Inflammatory macrophage treated with lipopolysaccharide for 4 hours (primary cell): ENCODE measurements around the gene IL23R.

Experiments
- DNase-seq: peaks from one replicate; pipeline ENCODE4 v3.0.0-alpha.2; 2020

IL23R gene

DNA sequence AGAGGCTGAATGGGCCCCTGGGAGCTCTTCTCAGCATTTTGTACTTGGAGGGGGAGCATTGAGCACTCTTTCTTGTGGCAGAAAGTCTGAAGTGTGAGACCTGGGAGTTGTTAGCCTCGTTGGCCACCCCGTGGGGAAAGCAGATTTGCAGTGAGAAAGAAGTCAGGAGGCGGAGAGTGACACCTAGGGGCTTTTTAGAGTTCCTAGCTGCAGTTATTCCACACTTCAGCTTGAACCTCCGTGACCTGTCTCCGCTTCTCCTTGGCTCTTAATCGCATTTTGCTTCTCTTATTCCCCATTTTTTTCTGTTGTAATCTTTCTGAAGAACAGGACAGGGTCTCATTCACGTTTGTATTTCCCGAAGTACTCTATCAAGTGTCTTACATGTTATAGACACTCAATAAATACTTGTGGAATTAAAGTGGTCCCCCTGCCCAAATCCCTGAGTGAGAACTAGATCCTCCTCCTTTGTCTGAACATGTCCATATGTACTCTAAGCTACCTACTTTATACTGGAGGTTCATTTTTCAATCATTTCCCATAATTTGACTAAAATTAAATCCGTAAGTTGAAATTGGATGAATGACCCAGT is 17.0 kb upstream of the IL23R start:
- peak; percentile 30 for DNase-seq

- DNase-seq = no peak
Observed at GRCh38 chr1:67150931-67151330, 15.3 kb upstream of the IL23R start.

DNA sequence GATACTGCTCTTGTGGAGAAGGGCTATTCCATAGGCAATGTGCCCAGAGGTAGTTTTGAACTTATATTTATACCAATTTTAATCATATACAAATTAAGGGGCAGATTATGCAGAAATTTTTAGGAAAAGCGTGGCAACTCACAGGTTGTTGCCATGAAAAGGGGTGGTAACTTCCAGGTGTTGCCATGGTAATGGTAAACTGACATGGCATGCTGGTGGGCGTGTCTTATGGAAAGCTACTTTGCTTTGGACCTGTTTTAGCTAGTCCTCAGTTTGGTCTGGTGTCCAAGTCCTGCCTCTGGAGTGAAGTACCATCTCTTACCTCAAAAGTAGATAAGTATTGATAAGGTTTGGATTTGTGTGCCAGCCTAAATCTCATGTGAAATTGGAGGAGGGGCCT is 7.9 kb upstream of the IL23R start:
- no peak for DNase-seq

- no peak for DNase-seq
Observed at GRCh38 chr1:67159233-67159632, 7.0 kb upstream of the IL23R start.

DNA sequence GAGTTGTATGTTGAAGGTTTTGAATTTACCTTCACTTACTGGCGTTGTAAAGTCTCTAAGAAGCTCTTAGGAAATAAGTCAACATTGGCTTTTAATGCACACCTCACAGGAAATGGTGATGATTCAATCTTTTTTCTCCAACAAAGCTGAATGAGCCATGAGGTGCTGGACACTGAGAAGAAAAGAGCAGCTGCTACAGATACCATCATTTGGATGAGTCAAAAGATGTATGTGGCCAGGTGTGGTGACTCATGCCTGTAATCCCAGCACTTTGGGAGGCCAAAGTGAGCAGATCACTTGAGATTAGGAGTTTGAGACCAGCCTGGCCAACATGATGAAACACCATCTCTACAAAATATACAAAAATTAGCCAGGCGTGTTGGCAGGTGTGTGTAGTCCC is 3.3 kb upstream of the IL23R start:
- DNase-seq = no peak

GRCh38 chr1:67165468-67166041 is 699 bp upstream of the IL23R start:
- no peak for DNase-seq

DNA sequence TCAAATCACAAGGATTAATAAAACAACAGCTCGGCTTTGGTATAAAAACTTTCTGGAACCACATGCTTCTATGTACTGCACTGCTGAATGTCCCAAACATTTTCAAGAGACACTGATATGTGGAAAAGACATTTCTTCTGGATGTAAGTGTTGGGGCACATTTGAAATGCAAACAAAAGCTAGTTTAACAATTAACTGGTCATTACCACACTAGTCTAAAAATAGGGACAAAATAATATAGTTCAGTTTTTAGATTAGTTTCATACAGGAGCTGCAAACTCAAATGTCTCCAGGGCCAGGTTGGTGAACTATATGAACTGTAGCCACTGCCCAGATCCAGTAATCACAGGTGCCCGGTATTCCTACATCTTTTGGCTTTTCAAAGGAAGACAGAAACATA is 3.2 kb downstream of the IL23R start:
- DNase-seq = no peak

- DNase-seq = no peak
Observed at GRCh38 chr1:67169932-67170331, 3.7 kb downstream of the IL23R start.

DNA sequence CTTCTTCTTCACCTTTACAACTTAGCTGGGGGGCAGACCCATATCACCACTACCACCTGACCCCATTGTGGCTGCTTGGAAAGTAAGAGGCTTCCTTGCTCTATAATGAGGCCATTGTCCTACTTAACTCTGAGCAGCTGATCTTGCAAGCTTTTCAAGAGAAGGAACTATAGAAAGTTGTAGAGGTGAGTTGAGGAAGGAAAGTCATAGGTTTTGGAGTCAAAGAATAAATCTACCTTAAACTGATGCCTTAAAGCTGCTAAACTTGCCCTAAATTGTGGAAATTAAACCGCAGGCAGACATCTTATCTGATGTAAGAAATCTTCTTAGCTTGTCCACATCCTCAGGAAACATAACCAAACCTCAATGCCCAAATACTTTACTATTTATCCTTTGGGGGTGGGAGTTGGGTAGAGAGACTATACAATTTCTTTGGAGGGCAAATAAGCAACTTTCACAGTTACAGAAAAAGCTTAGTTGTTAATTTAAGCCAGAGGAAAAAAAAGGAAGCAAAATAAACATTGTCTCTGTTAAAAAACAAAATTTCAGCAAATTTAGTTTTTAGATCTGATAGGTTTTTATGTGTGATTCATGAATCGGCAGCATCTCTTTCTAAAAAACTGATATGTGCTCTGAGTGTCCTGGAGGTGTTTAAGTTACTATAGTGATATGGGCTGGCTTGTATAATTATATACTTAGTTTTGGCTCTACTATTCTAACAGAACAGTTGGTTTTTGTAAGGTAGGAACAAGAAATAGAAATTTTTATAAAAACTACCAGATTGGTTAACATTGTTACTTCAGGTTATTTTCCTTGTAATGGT is 4.7 kb downstream of the IL23R start:
- no peak for DNase-seq

GRCh38 chr1:67171574-67171955 is 5.3 kb downstream of the IL23R start:
- no peak for DNase-seq

DNA sequence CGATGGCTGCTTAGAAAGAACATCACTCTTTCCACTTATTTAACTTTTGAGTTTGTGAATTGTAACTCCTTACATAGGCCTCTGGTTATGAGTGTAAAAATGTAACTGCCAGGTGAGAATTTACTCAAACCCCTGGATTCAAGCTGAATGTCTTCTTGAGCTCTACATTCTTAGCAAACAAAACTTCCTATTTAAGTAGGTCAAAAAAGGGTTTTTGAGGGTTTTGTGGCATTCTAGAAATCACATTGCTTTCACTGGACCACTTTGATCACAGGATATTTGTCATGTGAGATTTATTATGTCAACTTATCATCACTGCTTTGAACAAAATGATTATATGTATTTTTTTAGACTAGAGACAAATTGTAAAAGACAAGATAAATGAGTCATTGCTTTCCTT is 5.7 kb downstream of the IL23R start:
- no peak for DNase-seq

GRCh38 chr1:67173988-67174387 is 7.7 kb downstream of the IL23R start:
- no peak for DNase-seq

- no peak for DNase-seq
Observed at GRCh38 chr1:67174716-67175284, 8.5 kb downstream of the IL23R start.

- no peak for DNase-seq
Observed at GRCh38 chr1:67175530-67176087, 9.4 kb downstream of the IL23R start.

GRCh38 chr1:67184838-67185421 is 18.7 kb downstream of the IL23R start:
- DNase-seq = no peak

DNA sequence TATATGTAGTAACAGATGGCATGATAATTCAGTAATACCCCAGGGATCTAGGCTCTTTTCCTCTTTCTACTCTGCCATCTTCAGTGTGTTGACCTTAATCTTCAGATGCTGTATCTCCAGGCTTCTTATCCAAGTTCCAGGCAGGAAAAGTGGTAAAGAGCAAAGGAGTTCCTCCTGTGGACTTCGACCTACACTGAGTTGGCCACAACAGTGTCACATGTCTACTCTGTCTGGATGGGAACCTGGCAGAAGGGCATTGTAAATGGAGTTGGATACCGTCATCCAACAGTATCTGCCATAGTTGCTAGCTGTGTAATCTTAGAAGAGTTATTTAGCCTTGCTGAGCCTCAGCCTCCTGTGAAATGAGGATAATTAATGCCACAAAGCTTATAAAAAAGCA is 21.9 kb downstream of the IL23R start:
- DNase-seq = no peak

DNA sequence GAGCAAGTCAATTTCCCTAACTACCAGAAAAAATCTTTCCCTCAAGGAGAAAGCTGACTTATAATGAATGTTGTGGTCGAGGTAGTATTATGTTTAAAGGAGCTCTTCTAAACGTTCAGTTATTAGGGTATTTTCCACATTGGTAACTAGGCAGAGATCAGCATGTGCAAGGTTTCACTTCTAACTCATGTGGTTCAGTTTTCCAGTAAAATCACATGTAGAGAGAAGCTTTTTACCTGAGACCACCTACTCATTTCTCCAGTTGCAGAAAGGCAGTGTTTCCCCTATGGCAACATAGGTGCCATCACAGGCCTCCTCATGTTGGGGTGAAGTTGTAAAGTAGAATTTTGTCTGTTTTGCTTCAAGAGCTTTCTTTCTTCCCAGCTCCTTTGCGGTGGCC is 23.7 kb downstream of the IL23R start:
- DNase-seq = no peak

DNA sequence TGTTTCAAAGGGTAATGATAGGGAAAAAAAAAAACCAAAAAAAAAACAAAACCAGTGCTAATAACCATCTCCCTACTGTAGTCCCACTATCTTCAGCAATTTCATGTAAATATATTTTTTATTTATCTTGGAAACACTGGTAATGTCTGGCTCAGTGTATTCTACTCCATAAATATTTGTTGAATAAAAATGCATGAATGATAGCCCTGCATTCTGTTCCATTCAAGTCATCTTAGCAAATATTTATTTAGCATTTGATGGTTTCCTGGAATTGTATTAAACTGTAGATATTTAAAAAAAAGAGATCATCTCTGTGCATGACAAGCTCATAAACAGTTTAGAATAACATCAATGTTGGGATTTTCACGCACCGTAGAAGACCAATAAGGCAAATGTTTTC is 24.2 kb downstream of the IL23R start:
- no peak for DNase-seq

DNA sequence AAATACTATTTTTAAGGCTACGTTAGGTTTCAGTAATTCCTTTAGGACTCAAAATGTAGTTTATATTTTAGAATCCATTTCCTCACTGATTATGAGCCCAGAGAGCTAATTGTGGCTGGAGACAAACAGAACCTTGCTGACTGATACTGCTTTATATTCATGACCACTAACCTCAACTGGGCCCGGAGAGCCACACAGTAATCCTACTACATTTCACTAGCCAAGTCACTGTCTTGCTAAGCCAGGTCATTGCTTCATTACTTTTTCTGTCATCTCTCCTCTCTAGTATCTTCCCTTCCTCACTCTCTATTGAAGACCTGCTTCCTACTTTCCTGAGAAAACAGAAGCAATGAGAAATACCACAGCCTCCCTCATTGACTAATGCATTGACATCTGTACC is 24.7 kb downstream of the IL23R start:
- DNase-seq = no peak

DNA sequence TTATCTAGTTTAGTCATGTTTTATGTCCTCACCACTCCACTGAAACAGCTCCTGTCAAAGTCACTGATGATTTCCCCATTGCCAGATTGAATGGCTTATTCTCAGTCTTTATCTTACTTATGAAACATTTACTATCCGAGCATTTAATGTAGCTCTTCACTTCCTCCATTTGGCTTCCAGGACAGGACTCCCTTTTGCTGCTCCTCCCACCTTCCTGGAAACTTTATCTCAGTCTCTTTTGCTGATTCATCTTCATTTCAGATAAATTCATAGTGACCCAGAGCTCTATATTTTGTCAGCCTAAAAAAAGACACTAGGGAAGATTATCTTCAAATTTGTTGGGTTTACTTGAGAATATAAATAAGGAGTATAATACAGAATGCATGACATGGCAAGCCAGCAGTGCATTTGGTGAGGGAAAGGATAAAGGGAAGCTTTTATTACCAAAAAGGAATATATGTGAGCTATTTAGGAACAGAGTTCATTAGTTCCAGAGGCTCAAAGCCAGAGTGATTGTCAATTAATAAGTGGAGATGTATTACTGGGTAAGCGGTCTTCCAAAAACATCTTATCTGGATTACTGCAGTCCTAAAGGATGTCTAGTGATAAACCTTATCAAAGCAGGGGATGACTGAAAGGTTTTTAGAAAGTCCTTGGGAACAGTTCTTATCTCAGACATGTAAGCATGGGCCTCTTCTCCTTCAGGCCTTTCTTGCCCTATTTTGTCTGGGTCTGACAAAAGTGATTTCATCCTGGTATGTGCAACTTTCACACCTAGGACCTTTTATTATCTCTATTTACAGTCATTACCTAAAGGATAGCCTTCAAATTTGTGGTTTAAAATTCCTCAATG is 25.6 kb downstream of the IL23R start:
- no peak for DNase-seq

DNA sequence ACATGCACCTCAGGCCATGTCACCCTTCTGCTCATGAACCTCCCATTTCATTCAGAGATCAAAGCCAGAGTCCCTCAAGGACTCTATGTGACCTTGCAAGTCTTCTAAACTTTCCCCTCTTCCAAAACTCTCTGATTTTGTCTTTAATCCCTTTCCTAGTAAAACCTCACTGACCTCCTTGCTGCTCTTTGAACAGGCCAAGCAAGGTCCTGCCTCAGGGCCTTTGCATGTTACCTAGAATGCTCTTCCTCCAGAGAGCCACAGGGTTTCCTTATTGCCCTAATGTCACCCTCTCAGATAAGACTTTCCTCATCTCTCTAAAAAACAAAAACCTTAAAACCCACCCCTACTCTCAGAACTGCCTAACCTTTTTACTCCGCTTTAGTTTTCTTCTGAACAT is 26.6 kb downstream of the IL23R start:
- no peak for DNase-seq

GRCh38 chr1:67193704-67194103 is 27.4 kb downstream of the IL23R start:
- DNase-seq = no peak
